CD8-positive, alpha-beta memory T cell (primary cell): Measurements from ENCODE around the gene ESRP2. TPM values are rescaled to one million over a fixed set of nuclear protein-coding genes. Genes with fewer than 3 reads are reported as not detected.

Experiments used
- polyA plus RNA-seq: library from polyadenylated mRNA; unstranded; fragments of 300-500 nt; fragmentation: Illumina TruSeq; gene quantifications from one replicate; pipeline ENCODE4 v1.2.3, GENCODE V29; 2021
- total RNA-seq, 2 experiments: library from RNA; stranded (reverse); gene quantifications; one replicate each; pipeline ENCODE4 v1.2.3, GENCODE V29; 2021

The ESRP2 gene
- total and polyA plus RNA-seq, 3 experiments from 2014 or later = 0.11 to 0.32 (median 0.27) TPM

Other genes starting within 250 kb of the ESRP2 start
- 1 to 10 TPM; 6.2 to 6.4 TPM for gene DPEP2, start 236.6 kb downstream of the ESRP2 start, total RNA-seq
- gene DPEP2, start 236.6 kb downstream of the ESRP2 start, polyA plus RNA-seq = 34.0 TPM
- gene DPEP2NB, start 220.2 kb downstream of the ESRP2 start, total RNA-seq = not detected
- not detected for gene DPEP2NB, start 220.2 kb downstream of the ESRP2 start, polyA plus RNA-seq
- gene DDX28, start 212.9 kb downstream of the ESRP2 start, total RNA-seq = 10 to 100 TPM; 28.3 to 29.2 TPM
- gene DDX28, start 212.9 kb downstream of the ESRP2 start, polyA plus RNA-seq = 31.5 TPM
- 10 to 100 TPM; 31.3 to 32.2 TPM for gene DUS2, start 212.8 kb downstream of the ESRP2 start, total RNA-seq
- gene DUS2, start 212.8 kb downstream of the ESRP2 start, polyA plus RNA-seq = 15.3 TPM
- gene NFATC3, start 150.8 kb downstream of the ESRP2 start, total RNA-seq = 10 to 100 TPM; 91.1 to 95.9 TPM
- gene NFATC3, start 150.8 kb downstream of the ESRP2 start, polyA plus RNA-seq = 120 TPM
- 1 to 10 TPM; 9.0 to 9.4 TPM for gene PLA2G15, start 9.2 kb upstream of the ESRP2 start, total RNA-seq
- gene PLA2G15, start 9.2 kb upstream of the ESRP2 start, polyA plus RNA-seq = 11.0 TPM
- 10 to 100 TPM; 91.2 to 94.9 TPM for gene SLC7A6, start 28.4 kb upstream of the ESRP2 start, total RNA-seq
- 18.7 TPM for gene SLC7A6, start 28.4 kb upstream of the ESRP2 start, polyA plus RNA-seq
- gene SLC7A6OS, start 74.8 kb upstream of the ESRP2 start, total RNA-seq = 10 to 100 TPM; 21.8 to 25.5 TPM
- 28.2 TPM for gene SLC7A6OS, start 74.8 kb upstream of the ESRP2 start, polyA plus RNA-seq
- gene PRMT7, start 74.9 kb upstream of the ESRP2 start, total RNA-seq = 10 to 100 TPM; 61.1 to 67.5 TPM
- 41.8 TPM for gene PRMT7, start 74.9 kb upstream of the ESRP2 start, polyA plus RNA-seq
- under 1 TPM; 0.15 to 0.22 TPM for gene SMPD3, start 212.4 kb upstream of the ESRP2 start, total RNA-seq
- gene SMPD3, start 212.4 kb upstream of the ESRP2 start, polyA plus RNA-seq = 1.6 TPM